ENCODE results near the gene FXYD6. TPM values are rescaled to one million over a fixed set of nuclear protein-coding genes. Genes with fewer than 3 reads are reported as not detected.

FXYD6 gene
- total RNA-seq, 4 donors from 2014 or later: 5.1 to 41.3 (median 14.0) TPM

DNA sequence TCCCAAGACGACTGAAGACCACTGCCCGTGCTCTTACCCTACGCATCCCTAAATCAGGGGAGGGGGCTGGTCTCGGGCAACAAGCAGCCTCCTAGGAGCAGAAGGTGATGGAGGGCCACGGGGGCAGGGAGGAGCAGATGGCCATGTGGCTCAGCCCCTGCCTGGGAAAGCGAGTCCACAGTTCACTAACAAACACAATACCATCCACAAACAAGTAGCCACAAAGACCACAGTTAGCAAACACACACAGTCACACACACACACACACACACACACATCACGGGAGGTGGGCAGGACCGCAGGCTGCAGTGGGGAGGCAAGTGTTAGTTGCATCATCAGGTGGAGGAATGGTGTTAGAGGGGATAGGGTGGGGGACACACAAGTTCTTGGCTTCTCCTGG lies 38.7 kb downstream of the FXYD6 start:
- H3K27ac ChIP-seq: no peak overlapping the region
- DNase-seq: peak in 1 of 3 donors; percentile 44
- TF ChIP-seq, protein P1, sequence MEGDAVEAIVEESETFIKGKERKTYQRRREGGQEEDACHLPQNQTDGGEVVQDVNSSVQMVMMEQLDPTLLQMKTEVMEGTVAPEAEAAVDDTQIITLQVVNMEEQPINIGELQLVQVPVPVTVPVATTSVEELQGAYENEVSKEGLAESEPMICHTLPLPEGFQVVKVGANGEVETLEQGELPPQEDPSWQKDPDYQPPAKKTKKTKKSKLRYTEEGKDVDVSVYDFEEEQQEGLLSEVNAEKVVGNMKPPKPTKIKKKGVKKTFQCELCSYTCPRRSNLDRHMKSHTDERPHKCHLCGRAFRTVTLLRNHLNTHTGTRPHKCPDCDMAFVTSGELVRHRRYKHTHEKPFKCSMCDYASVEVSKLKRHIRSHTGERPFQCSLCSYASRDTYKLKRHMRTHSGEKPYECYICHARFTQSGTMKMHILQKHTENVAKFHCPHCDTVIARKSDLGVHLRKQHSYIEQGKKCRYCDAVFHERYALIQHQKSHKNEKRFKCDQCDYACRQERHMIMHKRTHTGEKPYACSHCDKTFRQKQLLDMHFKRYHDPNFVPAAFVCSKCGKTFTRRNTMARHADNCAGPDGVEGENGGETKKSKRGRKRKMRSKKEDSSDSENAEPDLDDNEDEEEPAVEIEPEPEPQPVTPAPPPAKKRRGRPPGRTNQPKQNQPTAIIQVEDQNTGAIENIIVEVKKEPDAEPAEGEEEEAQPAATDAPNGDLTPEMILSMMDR (IDR thresholded peaks at IDR 0.05): no peak
- no peak for TF ChIP-seq POLR2A (IDR thresholded peaks at IDR 0.05)
- peaks cover 0 to 11% (median 0%) of the 10 kb centered on the region in 4 donors for H3K4me1 ChIP-seq
- H3K4me3 ChIP-seq: no peak overlapping the region
- H3K27me3 ChIP-seq: no peaks in the 10 kb centered on the region
- H3K9me3 ChIP-seq: no peaks in the 10 kb centered on the region
- peaks cover 0 to 3% (median 0%) of the 10 kb centered on the region in 3 donors for H3K36me3 ChIP-seq

- Histone ChIP-seq H3K27me3 (no peaks in the 10 kb centered on the region), H3K4me1 (peaks cover 0 to 11% (median 0%) of the 10 kb centered on the region in 4 donors), H3K36me3 (peaks cover 0 to 3% (median 0%) of the 10 kb centered on the region in 3 donors), H3K27ac (no peak overlapping the region), H3K4me3 (no peak overlapping the region), H3K9me3 (no peaks in the 10 kb centered on the region)
- TF ChIP-seq, protein P1 (IDR thresholded peaks at IDR 0.05): no peak
- TF ChIP-seq POLR2A (IDR thresholded peaks at IDR 0.05): no peak
- DNase-seq: peak in 1 of 3 donors; percentile 38
Observed at GRCh38 chr11:117837070-117837776, 39.2 kb downstream of the FXYD6 start.

DNA sequence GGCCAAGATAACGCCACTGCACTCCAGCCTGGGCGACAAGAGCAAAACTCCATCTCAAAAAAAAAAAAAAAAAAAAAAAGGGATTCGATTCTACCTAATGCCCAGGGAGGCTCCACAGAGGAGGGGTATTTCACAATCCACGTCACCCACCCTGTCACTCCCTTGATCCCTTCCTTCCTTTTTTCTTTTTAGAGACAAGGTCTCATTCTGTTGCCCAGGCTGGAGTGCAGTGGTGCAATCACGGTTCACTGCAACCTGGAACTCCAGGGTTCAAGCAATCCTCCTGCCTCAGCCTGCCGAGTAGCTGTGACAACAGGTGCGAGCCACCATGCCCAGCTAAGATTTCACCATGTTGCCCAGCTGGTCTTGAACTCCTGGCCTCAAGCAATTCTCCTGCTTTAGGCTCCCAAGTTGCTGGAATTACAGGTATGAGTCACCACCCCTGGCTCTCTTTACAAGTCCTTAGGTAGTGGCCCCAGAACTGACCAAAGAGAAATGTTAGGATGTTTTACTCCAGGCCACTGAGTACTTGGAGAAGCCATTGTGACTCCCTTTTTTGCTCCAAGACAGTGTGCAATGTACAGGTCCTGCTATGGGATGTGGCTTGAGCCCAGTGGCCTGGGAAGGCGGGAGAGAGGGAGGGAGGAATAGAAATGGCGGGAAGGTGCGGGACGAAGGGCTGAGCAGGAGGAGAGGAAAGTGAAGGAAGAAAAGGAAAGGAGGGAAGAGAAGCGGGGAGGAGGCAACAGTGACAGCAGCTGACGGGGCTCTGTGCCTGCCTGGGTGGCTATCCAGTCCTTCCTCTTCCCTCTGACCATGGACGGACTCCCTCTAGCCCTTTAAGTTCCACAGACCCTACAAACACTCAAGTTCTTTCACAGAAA lies 40.1 kb downstream of the FXYD6 start:
- peaks cover 0 to 3% (median 0%) of the 10 kb centered on the region in 3 donors for H3K36me3 ChIP-seq

GRCh38 chr11:117835576-117835975 lies 40.9 kb downstream of the FXYD6 start:
- Histone ChIP-seq H3K27me3 (no peaks in the 10 kb centered on the region), H3K4me3 (no peak overlapping the region), H3K27ac (no peak overlapping the region), H3K9me3 (no peaks in the 10 kb centered on the region), H3K36me3 (peaks cover 0 to 3% (median 0%) of the 10 kb centered on the region in 3 donors), H3K4me1 (peaks cover 0 to 14% (median 0%) of the 10 kb centered on the region in 4 donors)
- DNase-seq: peak in 1 of 3 donors; percentile 32
- no peak for TF ChIP-seq POLR2A (IDR thresholded peaks at IDR 0.05)
- TF ChIP-seq, protein P1 (IDR thresholded peaks at IDR 0.05): no peak

More for the DNA sequence above, 40.1 kb downstream of the FXYD6 start:
- peaks cover 0 to 11% (median 0%) of the 10 kb centered on the region in 4 donors for H3K4me1 ChIP-seq
- no peaks in the 10 kb centered on the region for H3K9me3 ChIP-seq
- H3K4me3 ChIP-seq: no peak overlapping the region
- DNase-seq: peak in 2 of 3 donors; percentile 11 to 34
- TF ChIP-seq, protein P1 (IDR thresholded peaks at IDR 0.05): no peak
- TF ChIP-seq POLR2A (IDR thresholded peaks at IDR 0.05): no peak
- no peaks in the 10 kb centered on the region for H3K27me3 ChIP-seq
- no peak overlapping the region for H3K27ac ChIP-seq

- Histone ChIP-seq H3K4me3 (no peak overlapping the region), H3K27me3 (no peaks in the 10 kb centered on the region), H3K36me3 (peaks cover 0 to 3% (median 0%) of the 10 kb centered on the region in 3 donors), H3K9me3 (no peaks in the 10 kb centered on the region), H3K4me1 (peaks cover 0 to 14% (median 0%) of the 10 kb centered on the region in 4 donors), H3K27ac (no peak overlapping the region)
- DNase-seq: peak in 2 of 3 donors; percentile 3 to 33
- TF ChIP-seq POLR2A (IDR thresholded peaks at IDR 0.05): no peak
- TF ChIP-seq, protein P1 (IDR thresholded peaks at IDR 0.05): no peak
Observed at GRCh38 chr11:117834838-117835443, 41.5 kb downstream of the FXYD6 start.

All from Peyer's patch (tissue), 4 donors.